Stimulated activated CD4-positive, alpha-beta T cell treated with anti-CD3 and anti-CD28 coated beads, TNF-alpha, amount 100 ng/mL, for 1 hour (primary cell): ENCODE measurements around the gene C9orf78.
A peak's percentile ranks its signal among the peaks of the same experiment; 100 is the strongest.

Experiments used
- DNase-seq, 3 donors: peaks; one replicate each; pipeline ENCODE4 v3.0.0-alpha.2; 2020; ENCODE audit warnings: low read depth in 3 of 3, low spot score in 1 of 3

The C9orf78 gene

GRCh38 chr9:129845373-129845772, 10.3 kb upstream of the C9orf78 start:
- DNase-seq, result no peak

- no peak for DNase-seq
Measured at GRCh38 chr9:129841071-129841470, 6.0 kb upstream of the C9orf78 start.

- no peak for DNase-seq
Measured at GRCh38 chr9:129840034-129840433, 5.0 kb upstream of the C9orf78 start.

GRCh38 chr9:129839324-129840023, 4.4 kb upstream of the C9orf78 start:
- no peak for DNase-seq

GRCh38 chr9:129838707-129839259, 3.7 kb upstream of the C9orf78 start:
- DNase-seq, result no peak

GRCh38 chr9:129836311-129837007, 1.4 kb upstream of the C9orf78 start:
- DNase-seq, result peak in 2 of 3 donors; percentile 16 to 38

- no peak for DNase-seq
Measured at GRCh38 chr9:129835860-129836223, 767 bp upstream of the C9orf78 start.

- no peak for DNase-seq
Measured at GRCh38 chr9:129834489-129835127, 467 bp downstream of the C9orf78 start.

- no peak for DNase-seq
Measured at GRCh38 chr9:129832982-129833381, 2.1 kb downstream of the C9orf78 start.

- DNase-seq, result no peak
Measured at GRCh38 chr9:129828969-129829368, 6.1 kb downstream of the C9orf78 start.

- DNase-seq, result no peak
Measured at GRCh38 chr9:129828051-129828450, 7.0 kb downstream of the C9orf78 start.

- DNase-seq, result no peak
Measured at GRCh38 chr9:129826759-129827158, 8.3 kb downstream of the C9orf78 start.

GRCh38 chr9:129826344-129826743, 8.7 kb downstream of the C9orf78 start:
- no peak for DNase-seq

GRCh38 chr9:129823935-129824601, 11.0 kb downstream of the C9orf78 start, which contains the start of gene TOR1A:
Gene TOR1A (minus strand): TSS chr9:129824136. CDS start chr9:129824085, 51 bp downstream.
- DNase-seq, result peak; percentile 75 to 84 (median 78)

GRCh38 chr9:129823542-129823934, 11.5 kb downstream of the C9orf78 start:
- no peak for DNase-seq

GRCh38 chr9:129822898-129823541, 12.1 kb downstream of the C9orf78 start:
- DNase-seq, result no peak

- DNase-seq, result no peak
Measured at GRCh38 chr9:129816501-129817435, 18.3 kb downstream of the C9orf78 start.

- no peak for DNase-seq
Measured at GRCh38 chr9:129815278-129815677, 19.8 kb downstream of the C9orf78 start.

GRCh38 chr9:129814432-129815223, 20.4 kb downstream of the C9orf78 start:
- no peak for DNase-seq
